Measurements from ENCODE around the gene WFDC12.
"Not testable (repeated sequence)": the region's sequence is repeated elsewhere in the genome, so short reads cannot be mapped to it uniquely, and the experiment has no call there.

Gene WFDC12, protein sequence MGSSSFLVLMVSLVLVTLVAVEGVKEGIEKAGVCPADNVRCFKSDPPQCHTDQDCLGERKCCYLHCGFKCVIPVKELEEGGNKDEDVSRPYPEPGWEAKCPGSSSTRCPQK

DNA sequence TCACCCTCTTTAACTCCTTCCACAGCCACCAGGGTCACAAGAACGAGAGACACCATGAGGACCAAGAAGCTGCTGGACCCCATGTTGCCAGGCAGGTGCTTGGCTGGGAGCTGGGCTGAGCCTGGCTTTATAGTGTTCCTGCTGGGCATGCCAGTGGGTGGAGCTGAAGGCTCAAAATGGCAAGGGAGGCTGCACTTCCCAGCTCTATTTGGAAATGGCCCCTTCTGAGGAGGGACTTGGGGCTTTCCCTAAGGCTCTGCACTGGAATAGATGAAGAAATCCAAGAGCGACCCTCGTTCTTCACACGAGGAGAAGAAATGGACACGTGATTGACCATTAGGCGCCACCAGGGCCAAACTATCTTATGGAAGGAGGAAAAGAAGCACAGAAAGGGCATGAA lies at the start of gene WFDC12:
WFDC12 (minus strand) TSS at position 101 of the 400 bp plus-strand sequence; CDS start at position 83, 18 bp downstream.
- no peak for DNase-seq

DNA sequence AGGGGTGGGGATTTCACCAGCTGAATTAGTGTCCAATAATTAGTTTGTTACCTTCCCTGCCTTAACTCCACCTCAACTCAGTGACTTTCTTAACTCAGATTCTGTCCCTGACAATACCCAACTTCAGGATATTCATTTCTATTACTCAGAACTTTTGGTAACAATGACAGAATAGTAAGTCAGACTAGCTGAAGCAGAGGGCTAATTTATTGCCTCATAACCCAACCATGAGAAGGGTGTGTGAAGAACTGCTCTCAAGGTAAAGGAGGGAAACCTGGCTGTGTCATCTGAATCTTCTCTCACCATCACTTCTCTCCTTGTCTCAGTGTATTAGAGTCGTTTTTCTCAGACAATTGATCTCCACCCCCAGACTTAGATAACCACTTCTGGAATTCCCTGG lies 49.3 kb upstream of the WFDC12 start:
- no peak for DNase-seq

DNA sequence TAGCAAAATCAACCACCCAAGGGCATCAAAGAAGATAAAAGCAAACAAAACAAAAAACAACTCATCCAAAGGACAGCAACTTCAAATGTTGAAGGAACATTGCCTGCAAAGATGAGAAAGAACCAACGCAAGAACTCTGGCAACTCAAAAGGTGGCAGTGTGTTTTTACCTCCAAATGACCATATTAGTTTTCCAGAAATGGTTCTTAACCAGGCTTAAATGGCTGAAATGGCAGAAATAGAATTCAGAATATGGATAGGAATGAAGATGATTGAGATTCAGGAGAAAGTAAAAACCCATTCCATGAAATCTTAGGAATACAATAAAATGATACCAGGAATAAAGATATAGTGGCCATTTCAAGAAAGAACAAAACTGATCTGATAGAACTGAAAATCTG lies 40.6 kb upstream of the WFDC12 start:
- no peak for DNase-seq

DNA sequence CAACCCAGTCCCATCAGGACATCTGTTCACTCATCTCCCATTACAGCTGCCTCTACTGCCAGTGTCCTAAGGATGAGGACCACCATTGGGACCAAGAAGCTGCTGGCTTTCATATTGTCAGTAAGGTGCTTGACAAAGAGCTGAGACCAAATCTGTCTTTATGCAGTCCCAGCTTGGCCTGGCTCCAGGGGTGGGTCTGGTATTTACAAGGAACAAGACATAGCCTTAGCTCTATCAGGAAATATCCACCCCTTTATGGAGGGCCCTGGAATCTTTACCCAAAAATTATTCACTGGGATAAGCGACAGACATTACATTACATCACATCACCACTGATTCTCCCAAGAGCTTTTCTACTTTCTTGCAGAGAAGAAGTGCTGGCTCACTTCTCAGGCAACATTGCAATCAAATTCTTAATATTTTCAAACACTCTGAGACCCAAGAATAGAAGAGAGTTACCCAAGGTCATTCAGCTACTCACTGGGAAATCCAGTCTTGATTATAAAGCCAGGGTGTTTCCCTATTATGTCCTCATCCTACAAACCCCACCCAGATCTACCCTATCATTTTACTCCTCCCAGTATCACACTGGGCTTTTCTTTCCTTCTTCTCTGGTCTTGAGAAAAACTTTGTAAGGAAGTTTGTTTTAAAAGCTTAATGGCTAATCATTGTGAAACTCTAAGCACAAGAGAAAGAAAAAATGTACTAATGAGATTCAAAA lies 39.0 kb upstream of the WFDC12 start:
- no peak for DNase-seq

DNA sequence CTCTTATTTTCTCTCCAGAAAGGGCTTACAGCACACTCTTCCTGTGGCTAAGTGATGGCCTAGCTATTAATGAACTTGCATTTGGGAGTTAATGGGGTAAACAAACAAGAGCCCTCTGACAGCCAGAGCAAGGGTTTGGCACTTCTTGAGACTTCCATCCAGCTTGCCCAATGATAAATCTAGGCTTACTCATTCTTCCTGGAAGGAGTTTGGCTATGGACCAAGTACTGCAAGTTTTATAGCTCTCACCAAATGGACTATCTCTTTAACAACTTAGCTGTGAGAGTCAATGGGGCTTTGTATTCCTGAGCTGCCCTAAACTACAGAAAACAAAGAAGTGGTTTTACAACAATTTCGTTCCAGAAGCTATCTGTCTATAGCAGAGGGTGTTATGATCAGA lies 33.7 kb upstream of the WFDC12 start:
- no peak for DNase-seq

DNA sequence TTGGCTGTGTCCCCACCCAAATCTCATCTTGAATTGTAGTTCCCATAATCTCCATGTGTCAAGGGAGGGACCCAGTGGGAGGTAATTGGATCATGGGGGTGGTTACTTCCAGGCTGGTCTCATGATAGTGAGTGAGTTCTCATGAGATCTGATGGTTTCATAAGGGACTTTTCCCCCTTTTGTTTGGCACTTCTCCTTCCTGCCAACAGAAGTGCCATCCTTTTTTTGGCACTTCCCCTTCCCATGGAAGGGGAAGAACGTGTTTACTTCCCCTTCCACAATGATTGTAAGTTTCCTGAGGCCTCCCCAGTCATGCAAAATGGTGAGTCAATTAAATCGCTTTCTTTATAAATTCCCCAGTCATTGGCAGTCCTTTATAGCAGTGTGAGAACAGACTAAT lies 32.4 kb upstream of the WFDC12 start:
- no peak for DNase-seq

DNA sequence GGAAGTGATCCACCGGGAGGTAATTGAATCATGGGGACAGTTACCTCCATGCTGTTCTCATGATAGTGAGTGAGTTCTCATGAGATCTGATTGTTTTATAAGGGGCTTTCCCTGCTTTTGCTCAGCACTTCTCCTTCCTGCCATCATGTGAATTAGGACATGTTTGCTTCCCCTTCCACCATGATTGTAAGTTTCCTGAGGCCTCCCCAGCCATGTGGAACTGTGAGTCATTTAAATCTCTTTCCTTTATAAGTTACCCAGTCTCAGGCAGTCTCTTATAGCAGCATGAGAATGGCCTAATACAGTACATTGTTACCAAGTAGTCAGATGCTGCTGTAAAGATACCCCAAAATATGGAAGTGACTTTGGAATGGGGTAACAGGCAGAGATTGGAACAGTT lies 30.5 kb upstream of the WFDC12 start:
- DNase-seq: not testable (repeated sequence)

DNA sequence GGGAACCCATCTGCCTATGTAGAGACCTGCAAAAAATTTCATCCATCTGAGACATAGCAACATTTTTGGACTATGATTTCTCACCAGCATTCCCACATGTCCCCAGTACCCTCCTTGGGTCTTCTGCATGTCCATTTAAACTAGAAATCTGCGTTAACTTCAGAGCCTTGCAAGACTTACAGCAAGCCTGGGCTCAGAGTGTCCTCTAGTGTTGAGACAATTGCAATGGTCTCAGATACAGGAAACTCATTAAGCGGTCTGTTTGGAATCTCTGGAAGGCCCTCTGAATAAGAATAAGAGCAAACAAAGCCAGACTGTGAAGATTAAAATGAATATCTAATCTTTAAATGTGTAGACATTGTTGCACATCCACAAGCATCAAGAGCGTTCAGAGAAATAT lies 29.9 kb upstream of the WFDC12 start:
- no peak for DNase-seq

DNA sequence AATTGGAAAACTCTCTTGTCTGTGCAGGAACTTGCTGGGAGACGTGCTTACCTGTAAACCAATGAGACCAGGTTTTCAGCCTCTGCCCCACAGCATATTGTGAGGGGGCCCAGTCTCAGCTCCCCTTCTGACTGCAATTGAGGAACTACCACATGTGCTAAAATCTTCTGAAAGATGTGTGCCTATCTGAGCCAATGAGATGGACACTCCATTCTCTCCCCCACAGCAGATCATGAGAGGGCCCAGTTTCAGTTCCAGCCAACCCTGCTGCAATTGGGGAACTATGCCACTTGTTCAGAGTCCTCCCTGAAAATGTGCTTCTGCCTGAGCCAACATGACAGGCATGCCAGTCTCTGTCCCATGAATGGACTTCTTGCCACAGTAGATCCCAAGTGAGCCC lies 29.5 kb upstream of the WFDC12 start:
- no peak for DNase-seq

DNA sequence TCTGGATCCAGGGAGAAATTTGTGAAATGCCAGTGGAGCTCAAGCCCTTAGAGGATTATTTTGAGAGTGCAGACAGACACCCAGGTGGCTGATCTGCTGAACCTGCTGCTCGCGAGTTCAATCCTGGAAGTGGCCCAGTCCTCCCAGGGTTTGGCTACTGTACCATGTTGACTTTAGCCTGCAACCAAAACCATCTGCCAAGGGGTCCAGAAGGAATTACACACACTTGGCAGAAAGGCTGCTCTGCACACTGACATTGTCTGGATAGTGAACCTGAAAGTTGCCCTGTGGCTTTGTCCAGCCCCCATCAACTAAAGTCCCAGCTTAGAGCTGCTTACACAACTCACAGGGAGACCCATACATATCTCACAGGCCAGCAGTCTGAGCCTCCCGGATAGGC lies 28.9 kb upstream of the WFDC12 start:
- no peak for DNase-seq

DNA sequence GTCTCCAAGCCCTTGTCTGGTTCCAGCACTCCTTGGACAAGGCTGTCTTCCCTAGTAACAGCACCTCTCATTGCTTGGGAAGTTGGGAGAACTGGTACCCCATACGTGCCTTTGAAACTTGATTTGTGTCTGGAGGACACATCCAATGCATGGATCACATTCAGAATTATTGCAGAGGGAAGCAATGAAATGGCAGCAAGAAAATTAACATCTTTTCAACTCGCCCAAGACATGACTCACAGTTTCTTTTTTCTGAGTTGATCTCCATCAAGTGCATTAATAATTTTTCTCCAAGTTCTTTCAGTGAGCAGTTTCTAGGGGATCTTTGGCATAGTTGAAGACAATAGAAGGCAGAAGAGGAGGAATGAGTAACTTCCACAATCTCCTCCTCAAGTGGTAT lies 28.1 kb upstream of the WFDC12 start:
- DNase-seq: no peak

DNA sequence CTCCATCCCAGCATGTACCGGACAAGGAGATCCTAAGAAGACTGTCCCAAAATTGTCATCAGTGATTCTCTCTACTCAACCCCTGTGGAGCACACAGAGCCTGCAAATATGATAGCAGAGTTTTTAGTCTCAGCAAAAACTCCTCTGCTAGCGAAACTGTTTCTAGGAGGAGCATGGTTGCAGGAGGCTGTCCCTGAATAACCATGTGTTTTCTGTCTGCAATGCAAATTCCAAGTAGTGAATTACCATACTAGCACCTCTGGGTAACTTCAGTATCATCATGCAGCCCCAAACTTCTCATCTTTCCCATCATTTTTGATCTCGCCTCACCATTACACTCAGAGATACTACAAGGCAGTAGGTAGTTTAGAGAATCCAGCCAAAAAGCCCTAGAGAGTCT lies 24.8 kb upstream of the WFDC12 start:
- DNase-seq: no peak

DNA sequence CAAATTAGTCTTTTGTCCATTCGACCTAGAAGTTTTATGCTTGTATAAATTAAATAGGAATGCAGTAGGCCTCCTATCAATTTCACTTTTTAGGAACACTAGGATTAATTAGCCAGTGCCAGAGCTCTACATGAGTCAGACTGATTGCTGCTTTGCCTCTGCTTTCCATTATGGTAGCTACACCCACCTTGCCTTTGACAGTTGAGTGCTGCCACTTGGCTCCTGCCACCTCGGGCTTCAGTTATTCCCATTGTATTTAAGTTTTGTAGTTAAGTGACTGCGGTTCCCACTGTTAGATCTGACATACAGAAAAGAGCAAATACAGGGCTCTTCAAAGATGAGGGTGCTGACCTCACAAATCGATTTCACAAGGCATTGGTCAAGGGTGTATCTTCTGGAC lies 16.6 kb upstream of the WFDC12 start:
- DNase-seq: no peak

DNA sequence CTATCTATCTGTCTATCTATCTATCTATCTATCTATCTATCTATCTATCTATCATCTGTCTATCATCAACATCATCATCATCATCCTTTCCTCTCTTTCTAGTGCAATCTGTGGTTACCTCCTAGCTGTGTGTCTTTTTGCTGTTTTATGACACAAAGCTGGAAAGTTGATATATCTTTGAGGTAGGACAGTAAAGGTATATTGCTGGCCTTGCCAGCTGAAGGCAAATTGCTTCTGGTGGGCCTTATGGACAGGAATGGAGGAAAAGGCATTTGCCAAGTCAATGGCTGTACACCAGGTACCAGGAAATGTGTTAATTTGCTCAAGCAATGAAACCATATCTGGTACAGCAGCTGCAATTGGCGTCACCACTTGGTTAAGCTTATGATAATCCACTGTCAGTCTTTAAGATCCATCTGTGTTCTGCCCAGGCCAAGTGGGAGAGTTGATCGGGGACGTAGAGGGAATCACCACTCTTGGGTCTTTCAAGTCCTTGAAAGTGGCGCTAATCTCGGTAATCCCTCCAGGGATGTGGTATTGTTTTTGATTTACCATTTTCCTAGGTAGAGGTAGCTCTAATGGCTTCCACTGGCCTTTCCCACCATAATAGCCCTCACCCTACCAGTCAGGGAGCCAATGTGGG lies 15.6 kb upstream of the WFDC12 start:
- not testable (repeated sequence) for DNase-seq

DNA sequence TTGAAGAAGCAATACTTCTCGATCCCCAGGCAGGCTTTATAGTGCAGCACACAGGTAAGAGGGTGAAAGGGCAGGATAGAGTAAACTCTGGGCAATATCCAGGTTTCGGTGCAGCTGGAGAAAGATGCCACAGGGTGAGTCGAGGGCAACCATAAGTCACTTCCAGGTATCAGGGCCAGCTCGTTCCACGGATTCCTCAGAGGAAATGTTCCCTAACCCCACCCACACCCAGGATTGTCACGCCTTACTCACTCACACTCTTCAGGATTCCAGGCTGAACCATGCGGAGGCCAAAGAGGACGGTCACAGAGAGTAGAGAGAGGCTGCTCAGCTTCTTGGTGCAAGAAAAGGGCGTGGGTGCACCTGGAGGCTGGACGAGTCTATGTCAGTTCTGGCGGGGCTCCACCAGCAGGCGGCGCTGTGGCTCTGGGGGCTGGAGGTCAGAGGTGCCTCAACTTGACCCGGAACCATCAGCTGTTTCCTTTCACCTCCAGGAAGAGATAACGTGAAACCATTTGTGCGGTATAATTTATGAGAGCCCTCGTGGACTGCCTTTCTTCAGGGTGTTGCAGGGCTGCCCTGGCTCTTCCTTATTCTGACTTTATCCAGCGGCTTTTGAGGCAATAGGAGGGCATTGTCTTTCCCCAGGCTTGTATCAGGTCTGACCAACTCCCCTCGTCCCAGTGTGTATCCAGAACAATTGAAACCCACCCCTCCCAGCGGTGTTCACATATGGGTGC lies 14.5 kb upstream of the WFDC12 start:
- peak; percentile 14 for DNase-seq

DNA sequence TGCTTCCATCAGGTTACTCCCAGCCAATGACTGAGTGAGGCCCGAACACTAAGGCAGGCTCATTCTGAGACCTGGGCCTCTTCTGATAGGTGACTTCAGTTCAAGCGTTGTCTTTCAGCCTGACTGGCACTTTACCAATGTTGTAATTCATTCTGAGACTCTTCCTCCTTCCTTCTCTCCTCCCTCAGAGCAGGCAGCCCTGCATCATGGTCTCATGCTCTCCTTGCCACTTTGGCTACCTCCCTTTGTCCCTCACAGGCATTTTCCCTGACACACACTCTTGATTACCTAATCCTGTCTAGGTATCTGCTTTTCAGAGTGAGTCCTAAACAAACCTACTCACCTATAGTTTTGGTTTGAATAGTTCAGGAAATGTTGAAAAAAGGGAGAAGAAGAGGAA lies 12.6 kb upstream of the WFDC12 start:
- no peak for DNase-seq

DNA sequence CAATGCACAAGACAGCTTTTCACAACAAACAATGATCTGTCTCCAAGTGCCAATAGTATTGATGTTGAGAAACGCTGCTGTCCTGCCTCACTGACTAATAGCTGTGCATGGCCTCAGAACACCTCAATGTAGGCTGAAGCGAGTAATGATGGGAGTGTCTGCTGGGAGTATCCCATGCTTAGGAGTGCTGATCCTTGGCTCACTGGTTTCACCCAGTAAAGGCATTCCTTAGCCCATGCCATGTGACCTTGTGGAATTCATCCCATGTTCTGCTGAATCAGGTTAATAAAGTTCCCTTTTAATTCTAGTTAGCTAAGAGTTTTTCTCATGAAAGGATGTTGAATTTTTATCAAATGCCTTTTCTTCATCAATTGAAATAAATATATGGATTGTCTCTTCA lies 3.8 kb upstream of the WFDC12 start:
- DNase-seq: no peak

DNA sequence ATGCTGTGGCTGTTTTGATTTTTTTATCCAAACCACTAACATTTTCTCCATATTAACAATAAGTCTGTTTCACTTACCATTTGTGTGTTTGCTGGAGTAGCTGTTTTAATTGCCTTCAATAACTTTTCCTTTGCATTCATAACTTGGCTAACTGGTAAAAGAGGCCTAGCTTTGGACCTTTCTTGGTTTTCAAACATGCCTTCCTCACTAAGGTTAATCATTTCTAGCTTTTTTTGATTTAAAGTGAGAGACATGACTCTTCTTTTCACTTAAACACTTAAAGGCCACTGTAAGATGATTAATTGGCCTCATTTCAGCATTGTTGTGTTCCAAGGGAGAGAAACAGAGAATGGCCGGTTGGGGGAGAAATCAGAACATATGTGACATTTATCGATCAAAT lies 2.9 kb downstream of the WFDC12 start:
- DNase-seq: no peak

DNA sequence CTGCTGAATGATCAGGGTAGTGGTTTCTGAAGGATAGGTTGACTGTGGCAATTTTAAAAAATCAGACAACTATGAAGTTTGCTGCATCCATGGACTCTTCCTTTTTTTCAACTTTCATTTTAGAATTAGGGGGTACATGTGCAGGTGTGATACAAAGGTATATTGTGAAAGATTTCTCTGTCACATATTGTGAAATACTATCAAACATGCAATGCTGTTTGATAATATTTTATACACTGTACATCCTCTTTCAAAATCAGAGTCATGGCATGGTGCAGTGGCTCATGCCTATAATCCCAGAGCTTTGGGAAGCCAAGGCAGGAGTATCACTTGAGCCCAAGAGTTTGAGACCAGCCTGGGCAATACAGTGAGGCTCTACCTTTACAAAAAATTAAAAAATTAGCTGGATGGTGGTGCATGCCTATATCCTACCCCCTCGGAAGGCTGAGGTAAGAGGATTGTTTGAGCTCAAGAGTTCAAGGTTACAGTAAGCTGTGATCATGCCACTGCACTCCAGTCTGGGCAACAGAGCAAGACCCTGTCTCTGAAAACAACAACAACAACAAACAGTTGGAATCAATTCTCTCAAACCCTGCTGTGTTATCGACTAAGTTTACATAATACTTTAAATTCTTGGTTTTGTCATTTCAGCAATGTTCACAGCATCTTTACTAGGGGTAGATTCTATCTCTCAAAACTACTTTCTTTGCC lies 4.6 kb downstream of the WFDC12 start:
- no peak for DNase-seq

DNA sequence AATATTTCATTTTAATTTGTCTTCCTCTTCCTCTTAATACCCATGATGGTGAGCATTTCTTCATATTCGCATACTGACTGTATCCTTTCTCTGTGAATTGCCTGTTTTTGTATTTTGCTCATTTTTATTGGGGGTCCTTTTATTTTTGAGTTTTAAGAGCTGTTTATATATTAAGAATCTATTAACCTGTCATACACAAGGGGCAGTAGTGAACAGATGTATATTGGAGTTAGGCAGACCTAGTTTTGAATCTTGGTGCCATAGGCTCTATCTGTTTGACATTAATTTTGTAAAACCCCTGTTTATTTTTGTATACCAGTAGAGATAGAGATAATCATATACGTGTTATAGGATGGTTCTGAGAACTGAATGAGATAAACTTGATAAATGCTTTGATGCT lies 6.2 kb downstream of the WFDC12 start:
- DNase-seq: no peak

DNA sequence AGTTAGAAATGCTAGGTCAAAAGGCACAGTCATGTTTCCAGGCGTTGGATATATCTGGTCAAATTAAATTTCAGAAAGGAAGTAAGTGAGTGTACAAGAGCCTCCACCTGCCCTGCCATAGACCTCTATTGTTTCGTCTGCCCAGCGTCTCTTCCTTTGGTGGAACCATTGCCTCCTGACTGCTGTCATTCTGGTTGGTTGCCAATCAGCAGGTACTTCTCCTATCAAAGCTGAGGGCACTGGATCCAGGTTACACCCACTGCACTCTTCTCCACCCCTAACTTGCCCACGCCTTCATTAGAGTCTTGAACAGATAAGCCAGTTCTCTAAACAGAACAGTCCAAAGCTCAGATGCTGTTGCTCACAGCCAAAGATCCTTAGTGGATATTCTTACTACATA lies 6.7 kb downstream of the WFDC12 start:
- peak; percentile 19 for DNase-seq

DNA sequence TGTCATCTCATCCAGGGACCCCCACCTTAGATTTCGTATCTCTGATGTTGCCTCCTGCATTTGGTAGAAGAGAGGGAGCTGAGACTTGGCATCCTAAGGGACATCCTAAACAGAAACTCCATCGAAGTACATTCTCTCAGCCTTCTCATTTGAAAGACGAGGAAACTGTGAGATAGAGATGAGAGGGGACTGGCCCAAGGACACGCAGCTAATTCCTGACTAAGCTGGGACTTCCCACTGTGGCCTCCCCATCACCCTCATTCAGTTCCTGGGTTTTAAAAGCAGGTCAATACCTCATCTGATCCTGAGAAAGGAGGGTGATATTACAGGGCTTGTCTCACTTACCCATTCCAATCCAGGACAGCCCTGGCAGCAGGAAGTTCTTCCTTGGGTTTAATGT lies 8.4 kb downstream of the WFDC12 start:
- no peak for DNase-seq

DNA sequence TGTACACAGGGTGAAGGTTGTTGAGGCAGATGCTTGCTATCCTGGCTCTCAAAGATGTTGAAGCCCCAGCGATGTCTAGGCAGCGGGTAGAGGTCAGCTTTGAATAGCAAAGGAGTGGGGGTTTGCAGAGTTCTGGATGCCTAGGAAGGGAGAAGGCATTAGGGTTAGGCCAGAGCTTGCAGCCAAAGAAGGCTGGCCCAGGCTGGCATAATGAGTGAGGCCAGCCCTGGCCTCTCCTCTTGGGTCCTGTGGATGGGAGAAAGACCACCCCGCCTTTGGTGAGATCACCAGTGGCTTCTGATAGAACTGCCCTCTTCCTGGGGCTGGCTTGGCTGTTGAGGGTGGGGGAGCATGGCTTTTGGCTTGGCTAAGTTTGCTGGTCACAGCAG lies 8.9 kb downstream of the WFDC12 start:
- DNase-seq: no peak

Data from NCI-H146 (cell line).